GM21717 (cell line): ENCODE data around the gene ATP11A.

Experiments
- ATAC-seq: cut with Tn5 transposase; IDR thresholded peaks from one replicate; pipeline ENCODE4 v1.9.1; 2021; ENCODE audit warnings: mild to moderate bottlenecking, moderate library complexity; ENCODE audit not compliant: unreplicated experiment

Gene ATP11A

GRCh38 chr13:112911883-112912282 lies 222.0 kb downstream of the ATP11A start:
- no peak for ATAC-seq

- ATAC-seq: no peak
These were observed 223.0 kb downstream of the ATP11A start for GRCh38 chr13:112912726-112913440.

- no peak for ATAC-seq
These were observed 226.5 kb downstream of the ATP11A start for GRCh38 chr13:112916296-112916695.

GRCh38 chr13:112917056-112917664 lies 227.3 kb downstream of the ATP11A start:
- ATAC-seq: no peak

GRCh38 chr13:112917737-112918136 lies 227.9 kb downstream of the ATP11A start:
- no peak for ATAC-seq

- no peak for ATAC-seq
These were observed 228.4 kb downstream of the ATP11A start for GRCh38 chr13:112918266-112918665.

- no peak for ATAC-seq
These were observed 228.9 kb downstream of the ATP11A start for GRCh38 chr13:112918746-112919145.

GRCh38 chr13:112923962-112924361 lies 234.1 kb downstream of the ATP11A start:
- no peak for ATAC-seq

- no peak for ATAC-seq
These were observed 234.5 kb downstream of the ATP11A start for GRCh38 chr13:112924365-112924764.

- ATAC-seq: no peak
These were observed 236.2 kb downstream of the ATP11A start for GRCh38 chr13:112926003-112926402.

- ATAC-seq: no peak
These were observed 237.2 kb downstream of the ATP11A start for GRCh38 chr13:112926993-112927392.

GRCh38 chr13:112928020-112928971 lies 238.5 kb downstream of the ATP11A start:
- no peak for ATAC-seq

GRCh38 chr13:112928972-112929782 lies 239.3 kb downstream of the ATP11A start:
- no peak for ATAC-seq

GRCh38 chr13:112929783-112930055 lies 239.9 kb downstream of the ATP11A start:
- ATAC-seq: no peak

GRCh38 chr13:112930192-112930591 lies 240.4 kb downstream of the ATP11A start:
- no peak for ATAC-seq

GRCh38 chr13:112931028-112931934 lies 241.4 kb downstream of the ATP11A start:
- ATAC-seq: no peak

- no peak for ATAC-seq
These were observed 243.1 kb downstream of the ATP11A start for GRCh38 chr13:112932971-112933370.

GRCh38 chr13:112933649-112934048 lies 243.8 kb downstream of the ATP11A start:
- ATAC-seq: no peak

GRCh38 chr13:112934078-112934477 lies 244.2 kb downstream of the ATP11A start:
- ATAC-seq: no peak
